A549 (cell line): ENCODE data around the gene CCSER1. TPM values are rescaled to one million over a fixed set of nuclear protein-coding genes. Genes with fewer than 3 reads are reported as not detected.

Source experiments
- ATAC-seq, 2 experiments: fragments of 200-7000 bp in 1 of 2; fragments of >200 bp in 1 of 2; cut with Nextera tagmentation in 1 of 2; cut with Tn5 transposase in 1 of 2; 3 replicates each; pipeline versions ENCODE4 v1.8.0 to v1.9.1; 2018 to 2020; ENCODE audit warnings: mild to moderate bottlenecking in 1 of 2, moderate library complexity in 1 of 2
- CTCF ChIA-PET: fragments of 300-600 bp; sonication (Branson Sonifier 250); formaldehyde crosslinking; extraction: SDS; loops from one replicate; lab custom pipeline; 2021; ENCODE audit warnings: antibody characterized with exemption, inconsistent platforms; lab: Yijun Ruan, JAX
- POLR2A ChIA-PET: fragments of 350-600 bp; formaldehyde crosslinking; extraction: SDS; loops from one replicate; lab custom pipeline; 2021; ENCODE audit warnings: antibody characterized with exemption, inconsistent platforms; lab: Yijun Ruan, JAX
- DNase-seq, 2 experiments: peaks; one replicate each; pipeline versions ENCODE4 v3.0.0 to v3.0.0-alpha.2; 2011 to 2016; ENCODE audit warnings: low read depth in 1 of 2, low spot score in 1 of 2
- FAIRE-seq: peaks from 2 replicates; lab custom pipeline; 2011; peaks lifted over from hg19 to GRCh38; lab: Jason Lieb, UNC
- H3K27ac ChIP-seq, 2 experiments: fragments of >200 bp; sonication (Bioruptor Twin); formaldehyde crosslinking; 3 replicates each; pipeline ENCODE4 v1.5.1; 2016 to 2017
- H3K4me1 ChIP-seq: fragments of >200 bp; sonication (Bioruptor Twin); formaldehyde crosslinking; 3 replicates; pipeline ENCODE4 v1.6.1; 2016
- H3K4me2 ChIP-seq: fragments of >200 bp; sonication (Bioruptor Twin); formaldehyde crosslinking; 3 replicates; pipeline ENCODE4 v1.6.1; 2016
- H3K4me3 ChIP-seq: fragments of >200 bp; sonication (Bioruptor Twin); formaldehyde crosslinking; 3 replicates; pipeline ENCODE4 v1.5.1; 2016
- H3K9me3 ChIP-seq: fragments of >200 bp; sonication (Bioruptor Twin); formaldehyde crosslinking; 3 replicates; pipeline ENCODE4 v1.6.1; 2016
- BCL3 ChIP-seq: fragments of >200 bp; sonication (Bioruptor Twin); formaldehyde crosslinking; IDR thresholded peaks from 3 replicates; pipeline ENCODE4 v1.6.1; 2016
- CEBPB ChIP-seq, 2 experiments: fragments of >200 bp in 1 of 2; sonication (Bioruptor Twin) in 1 of 2; formaldehyde crosslinking in 1 of 2; IDR thresholded peaks; 2 replicates each; pipeline ENCODE4 v1.6.1; 2012 to 2016
- FOXS1 ChIP-seq: fragments of 250-450 bp; sonication (Bioruptor Pico); IDR thresholded peaks from 2 replicates; pipeline ENCODE4 v1.5.0; 2020; ENCODE audit warnings: mild to moderate bottlenecking, moderate library complexity
- HOXB13 ChIP-seq: fragments of 250-450 bp; sonication (Bioruptor Pico); IDR thresholded peaks from 2 replicates; pipeline ENCODE4 v1.5.0; 2020; ENCODE audit warnings: low read depth, mild to moderate bottlenecking, moderate library complexity
- HOXB5 ChIP-seq: fragments of 250-450 bp; sonication (Bioruptor Pico); IDR thresholded peaks from 2 replicates; pipeline ENCODE4 v1.5.0; 2020; ENCODE audit warnings: mild to moderate bottlenecking, moderate library complexity
- JUNB ChIP-seq: fragments of >200 bp; sonication (Bioruptor Twin); formaldehyde crosslinking; IDR thresholded peaks from 2 replicates; pipeline ENCODE4 v1.6.1; 2016
- NFE2L2 ChIP-seq: fragments of 150-350 bp; conservative IDR thresholded peaks from 2 replicates; pipeline ENCODE4 v1.6.1; 2014; ENCODE audit warnings: low read length
- NPAS2 ChIP-seq: fragments of 250-450 bp; sonication (Bioruptor Pico); IDR thresholded peaks from 2 replicates; pipeline ENCODE4 v1.8.0; 2022; ENCODE audit warnings: mild to moderate bottlenecking, moderate library complexity, borderline replicate concordance
- NR3C1 ChIP-seq: fragments of >200 bp; sonication (Bioruptor Twin); formaldehyde crosslinking; IDR thresholded peaks from 3 replicates; pipeline ENCODE4 v1.6.1; 2017
- PHF8 ChIP-seq: fragments of 200-600 bp; sonication (generic); IDR thresholded peaks from 2 replicates; pipeline ENCODE4 v1.6.1; 2016; ENCODE audit warnings: low read depth, mild to moderate bottlenecking, antibody characterized with exemption, moderate library complexity, borderline replicate concordance
- POLR2AphosphoS2 ChIP-seq: conservative IDR thresholded peaks from 2 replicates; pipeline ENCODE4 v1.6.1; 2012; ENCODE audit warnings: low read length, improper control_type of control experiment, inconsistent platforms
- RARB ChIP-seq: fragments of 250-450 bp; sonication (Bioruptor Pico); IDR thresholded peaks from 2 replicates; pipeline ENCODE4 v1.8.0; 2021; ENCODE audit warnings: mild to moderate bottlenecking, moderate library complexity
- RFX5 ChIP-seq: fragments of 450-650 bp; IDR thresholded peaks from 2 replicates; pipeline ENCODE4 v1.7.1; 2014; ENCODE audit warnings: antibody characterized with exemption, mild to moderate bottlenecking, moderate library complexity
- USF2 ChIP-seq: fragments of 450-650 bp; IDR thresholded peaks from 2 replicates; pipeline ENCODE4 v1.6.1; 2014; ENCODE audit warnings: antibody characterized with exemption
- ZNF302 ChIP-seq: fragments of 250-450 bp; sonication (Bioruptor Pico); IDR thresholded peaks from 2 replicates; pipeline ENCODE4 v1.9.0; 2021; ENCODE audit warnings: inconsistent platforms, mild to moderate bottlenecking, moderate library complexity
- WGBS: methylation state at CpG from one replicate; pipeline ENCODE4 v1.1.6; 2017; ENCODE audit errors: missing lambda C conversion rate; 5-methylcytosine and 5-hydroxymethylcytosine counted together
- polyA plus RNA-seq, 4 experiments: library from polyadenylated mRNA; depleted of rRNA in 3 of 4; stranded (reverse); fragments of >200 nt; fragmentation: RNase III in 1 of 4; extraction: RNeasy Plus Mini Kit Qiagen cat#74134 plus additional on column Dnase treatment in 1 of 4; gene quantifications; 2 replicates in 3 of 4; 3 replicates in 1 of 4; pipeline ENCODE4 v1.2.3, GENCODE V29; 2011 to 2017
- TF ChIP-seq, protein P1 (sequence below): fragments of 250-450 bp; sonication (Bioruptor Pico); IDR thresholded peaks from 2 replicates; pipeline ENCODE4 v1.5.0; 2021; ENCODE audit warnings: mild to moderate bottlenecking, moderate library complexity, borderline replicate concordance
- TF ChIP-seq, protein P2 (sequence below): IDR thresholded peaks from 2 replicates; pipeline ENCODE4 v1.6.1; 2012

CCSER1 gene
- polyA plus RNA-seq, 2 of the 4 experiments (the other 2 are of a cell fraction), result 0.06 TPM; not detected in 1

DNA sequence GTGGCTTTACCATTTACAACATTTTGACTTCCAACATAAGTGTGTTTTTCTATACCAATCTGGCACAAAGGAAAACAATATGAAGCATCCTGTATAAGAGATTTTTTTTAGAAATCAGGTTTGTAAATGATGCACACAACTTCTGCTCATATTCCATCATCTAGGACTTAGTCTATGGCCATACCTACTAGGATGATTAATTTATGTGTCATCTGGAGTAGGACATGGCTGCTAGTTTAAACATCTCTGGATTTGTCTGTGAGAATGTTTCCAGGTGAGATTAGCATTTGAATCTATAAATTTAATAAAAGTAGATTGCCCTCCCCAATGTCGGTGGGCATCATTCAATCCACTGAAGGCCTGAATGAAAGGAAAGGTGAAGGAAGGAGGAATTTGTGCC, 1493.8 kb downstream of the CCSER1 start (continued):
- no peak for TF ChIP-seq BCL3
- TF ChIP-seq NPAS2 (CRISPR knock-in tag), result no peak
- TF ChIP-seq NR3C1, result no peak
- no peak for TF ChIP-seq USF2
- no peak for TF ChIP-seq FOXS1 (CRISPR knock-in tag)

DNA sequence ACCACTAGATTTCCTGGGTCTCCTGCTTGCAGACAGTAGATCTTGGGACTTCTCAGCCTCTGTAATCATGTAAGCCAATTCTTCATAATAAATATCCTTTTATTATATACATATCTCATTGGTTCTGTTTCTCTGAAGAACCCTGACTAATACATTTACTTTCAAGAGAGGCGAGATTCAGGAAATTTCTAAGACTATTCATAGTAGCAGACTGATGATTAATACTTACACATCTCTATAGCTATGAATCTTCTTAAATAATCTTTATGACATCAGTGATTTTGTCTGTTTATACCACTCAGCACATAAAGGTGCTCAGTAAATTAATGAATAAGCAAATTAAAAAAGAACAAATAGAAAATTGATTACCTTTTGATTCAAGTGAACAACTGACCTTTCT, 1494.3 kb downstream of the CCSER1 start:
- no peak overlapping the region for H3K4me3 ChIP-seq
- H3K27ac ChIP-seq, result no peak overlapping the region
- no peaks in the 10 kb centered on the region for H3K4me1 ChIP-seq
- 8% methylated on average over 1 of the region's 1 CpG for WGBS
- FAIRE-seq (no peak), ATAC-seq (no peak), DNase-seq (no peak)
- ChIA-PET POLR2A (no interaction called here), CTCF (no interaction called here)
- no peaks in the 10 kb centered on the region for H3K9me3 ChIP-seq
- TF ChIP-seq NR3C1 (no peak), NFE2L2 (no peak), JUNB (no peak), BCL3 (no peak), RFX5 (no peak), CEBPB (IDR thresholded peaks at IDR 0.05) (no peak), RARB (CRISPR knock-in tag) (no peak), USF2 (no peak), POLR2AphosphoS2 (no peak), HOXB13 (CRISPR knock-in tag) (no peak), ZNF302 (CRISPR knock-in tag) (no peak), PHF8 (no peak), HOXB5 (CRISPR knock-in tag) (no peak)
- TF ChIP-seq, protein P1, sequence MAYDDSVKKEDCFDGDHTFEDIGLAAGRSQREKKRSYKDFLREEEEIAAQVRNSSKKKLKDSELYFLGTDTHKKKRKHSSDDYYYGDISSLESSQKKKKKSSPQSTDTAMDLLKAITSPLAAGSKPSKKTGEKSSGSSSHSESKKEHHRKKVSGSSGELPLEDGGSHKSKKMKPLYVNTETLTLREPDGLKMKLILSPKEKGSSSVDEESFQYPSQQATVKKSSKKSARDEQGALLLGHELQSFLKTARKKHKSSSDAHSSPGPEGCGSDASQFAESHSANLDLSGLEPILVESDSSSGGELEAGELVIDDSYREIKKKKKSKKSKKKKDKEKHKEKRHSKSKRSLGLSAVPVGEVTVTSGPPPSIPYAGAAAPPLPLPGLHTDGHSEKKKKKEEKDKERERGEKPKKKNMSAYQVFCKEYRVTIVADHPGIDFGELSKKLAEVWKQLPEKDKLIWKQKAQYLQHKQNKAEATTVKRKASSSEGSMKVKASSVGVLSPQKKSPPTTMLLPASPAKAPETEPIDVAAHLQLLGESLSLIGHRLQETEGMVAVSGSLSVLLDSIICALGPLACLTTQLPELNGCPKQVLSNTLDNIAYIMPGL (CRISPR knock-in tag), result no peak
- TF ChIP-seq, protein P2, sequence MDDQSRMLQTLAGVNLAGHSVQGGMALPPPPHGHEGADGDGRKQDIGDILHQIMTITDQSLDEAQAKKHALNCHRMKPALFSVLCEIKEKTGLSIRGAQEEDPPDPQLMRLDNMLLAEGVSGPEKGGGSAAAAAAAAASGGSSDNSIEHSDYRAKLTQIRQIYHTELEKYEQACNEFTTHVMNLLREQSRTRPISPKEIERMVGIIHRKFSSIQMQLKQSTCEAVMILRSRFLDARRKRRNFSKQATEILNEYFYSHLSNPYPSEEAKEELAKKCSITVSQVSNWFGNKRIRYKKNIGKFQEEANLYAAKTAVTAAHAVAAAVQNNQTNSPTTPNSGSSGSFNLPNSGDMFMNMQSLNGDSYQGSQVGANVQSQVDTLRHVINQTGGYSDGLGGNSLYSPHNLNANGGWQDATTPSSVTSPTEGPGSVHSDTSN, result no peak
- H3K4me2 ChIP-seq, result no peak overlapping the region
